ENCODE measurements around the gene RNU7-1.
"Not testable (repeated sequence)": the region's sequence is repeated elsewhere in the genome, so short reads cannot be mapped to it uniquely, and the experiment has no call there.

RNU7-1 gene

DNA sequence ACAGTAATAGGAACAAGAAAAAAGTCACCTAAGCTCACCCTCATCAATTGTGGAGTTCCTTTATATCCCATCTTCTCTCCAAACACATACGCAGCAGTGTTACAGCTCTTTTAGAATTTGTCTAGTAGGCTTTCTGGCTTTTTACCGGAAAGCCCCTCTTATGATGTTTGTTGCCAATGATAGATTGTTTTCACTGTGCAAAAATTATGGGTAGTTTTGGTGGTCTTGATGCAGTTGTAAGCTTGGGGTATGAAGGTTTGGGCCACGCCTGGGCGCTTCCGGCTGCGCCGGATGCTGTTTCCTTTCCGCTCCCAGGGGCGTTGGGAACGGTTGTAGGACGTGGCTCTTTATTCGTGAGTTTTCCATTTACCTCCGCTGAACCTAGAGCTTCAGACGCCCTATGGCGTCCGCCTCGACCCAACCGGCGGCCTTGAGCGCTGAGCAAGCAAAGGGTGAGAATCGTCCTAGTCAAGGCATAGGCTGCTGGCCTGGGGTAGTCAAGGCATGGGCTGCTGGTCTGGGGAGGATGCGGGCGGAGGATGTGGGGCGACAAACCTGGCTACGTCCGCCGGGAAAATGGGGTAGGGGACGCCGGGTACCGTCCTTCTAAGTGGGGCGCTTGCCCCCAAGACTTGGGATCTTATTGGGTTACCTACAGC, at the start of gene RNU7-1, which contains the start of gene C12orf57:
TSS of gene RNU7-1 (plus strand) at position 95 of the 659 bp plus-strand sequence.
TSS of gene C12orf57 (plus strand) at position 301 of the 659 bp plus-strand sequence. CDS start at position 401, 100 bp downstream.
- DNase-seq: peak; percentile 91

DNA sequence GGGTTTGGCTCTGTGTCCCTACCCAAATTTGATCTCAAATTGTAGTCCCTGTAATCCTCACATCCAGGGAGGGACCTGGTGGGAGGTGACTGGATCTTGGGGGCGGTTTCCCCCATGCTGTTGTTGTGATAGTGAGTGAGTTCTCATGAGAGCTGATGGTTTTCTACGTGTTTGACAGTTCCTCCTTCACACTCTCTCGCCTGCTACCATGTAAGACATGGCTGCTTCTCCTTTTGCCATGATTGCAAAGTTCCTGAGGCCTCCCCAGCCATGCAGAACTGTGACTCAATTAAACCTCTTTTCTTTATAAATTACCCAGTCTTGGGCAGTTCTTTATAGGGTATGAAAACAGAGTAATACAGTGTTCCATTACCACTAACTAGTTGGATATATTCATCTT, 49.3 kb upstream of the RNU7-1 start:
- DNase-seq: no peak

DNA sequence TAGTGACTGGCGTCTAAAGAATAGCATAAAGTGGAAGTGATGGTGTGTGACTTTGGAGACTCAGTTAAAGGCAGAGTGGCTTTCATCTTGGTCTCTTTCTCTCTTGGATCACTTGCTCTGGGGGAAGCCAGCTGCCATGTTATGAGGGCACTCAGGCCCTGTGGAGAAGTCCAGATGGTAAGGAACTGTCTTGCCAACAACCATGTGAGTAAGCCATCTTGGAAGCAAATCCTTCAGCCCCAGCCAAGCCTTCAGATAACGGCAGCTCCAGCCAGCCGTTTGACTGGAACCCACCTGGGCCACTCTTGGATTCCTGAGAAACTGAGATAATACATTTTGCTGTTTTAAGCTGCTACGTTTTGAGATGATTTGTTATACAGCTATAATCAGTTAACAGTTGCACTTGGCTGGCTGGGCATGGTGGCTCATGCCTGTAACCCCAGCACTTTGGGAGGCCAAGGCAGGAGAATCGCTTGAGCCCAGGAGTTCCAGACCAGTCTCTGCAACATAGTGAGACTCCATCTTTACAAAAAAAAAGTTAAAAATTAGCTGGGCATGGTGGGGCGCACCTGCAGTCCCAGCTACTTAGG, 46.7 kb upstream of the RNU7-1 start:
- DNase-seq: no peak

DNA sequence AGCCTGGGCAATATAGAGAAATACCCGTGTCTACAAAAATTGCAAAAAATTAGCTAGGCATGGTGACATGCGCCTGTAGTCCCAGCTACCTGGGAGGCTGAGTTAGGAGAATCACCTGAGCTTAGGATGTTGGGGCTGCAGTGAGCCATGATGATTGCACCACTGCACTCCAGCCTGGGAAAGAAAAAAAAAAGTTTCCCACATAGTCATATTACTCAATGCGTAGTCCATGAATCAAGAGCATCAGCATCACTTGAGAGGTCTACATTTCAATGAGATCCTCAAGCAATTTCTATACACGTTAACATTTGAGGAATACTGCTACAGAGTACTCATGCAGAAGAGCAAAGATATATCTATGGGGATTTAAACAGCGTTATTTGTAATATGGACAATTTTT, 44.2 kb upstream of the RNU7-1 start:
- DNase-seq: no peak

DNA sequence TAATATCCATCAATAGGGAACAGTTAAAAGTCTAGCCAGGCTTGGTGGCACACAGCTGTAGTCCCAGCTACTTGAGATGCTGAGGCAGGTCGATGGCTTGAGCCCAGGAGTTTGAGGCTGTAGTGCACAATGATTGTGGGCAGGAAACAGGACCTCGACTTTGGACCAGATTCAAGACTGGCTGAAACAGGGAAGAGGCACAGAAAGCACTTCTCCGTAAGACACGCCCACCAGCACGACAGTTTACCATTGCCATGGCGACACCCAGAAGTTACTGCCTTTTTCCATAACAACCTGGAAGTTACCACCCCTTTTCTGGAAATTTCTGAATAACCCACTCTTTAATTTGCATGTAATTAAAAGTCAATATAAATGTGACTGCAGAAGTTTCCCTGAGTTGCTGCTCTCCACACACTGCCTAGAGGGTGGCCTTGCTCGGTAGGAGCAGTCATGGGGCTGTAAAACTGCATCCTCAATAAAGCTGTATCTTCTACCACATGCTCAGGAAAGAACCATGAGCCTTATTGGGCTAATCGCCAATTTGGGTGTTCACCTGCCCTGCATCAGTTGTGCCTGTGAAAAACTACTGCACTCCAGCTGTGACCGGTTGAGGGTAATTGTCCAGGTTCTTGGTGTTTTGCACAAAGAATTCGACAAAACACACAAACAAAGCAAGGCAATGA, 43.6 kb upstream of the RNU7-1 start:
- no peak for DNase-seq

DNA sequence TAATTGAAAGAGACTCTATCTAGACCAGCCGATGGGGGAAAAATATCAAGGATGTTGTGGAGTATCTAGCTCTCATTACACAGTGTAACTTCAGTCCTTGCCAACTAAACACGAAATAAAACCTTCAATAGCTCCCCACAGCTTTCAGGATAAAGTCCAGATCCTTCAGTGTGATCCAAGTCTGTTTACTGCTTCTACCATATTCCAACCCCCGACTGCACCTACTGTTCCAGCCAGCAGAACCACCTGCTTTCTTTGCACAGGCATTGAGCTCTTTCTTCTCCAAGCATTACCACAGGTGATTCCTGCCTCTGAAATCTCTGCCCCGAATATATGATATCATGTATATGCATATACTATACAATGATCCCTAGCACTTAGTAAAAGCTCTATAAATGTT, 41.2 kb upstream of the RNU7-1 start:
- DNase-seq: no peak

DNA sequence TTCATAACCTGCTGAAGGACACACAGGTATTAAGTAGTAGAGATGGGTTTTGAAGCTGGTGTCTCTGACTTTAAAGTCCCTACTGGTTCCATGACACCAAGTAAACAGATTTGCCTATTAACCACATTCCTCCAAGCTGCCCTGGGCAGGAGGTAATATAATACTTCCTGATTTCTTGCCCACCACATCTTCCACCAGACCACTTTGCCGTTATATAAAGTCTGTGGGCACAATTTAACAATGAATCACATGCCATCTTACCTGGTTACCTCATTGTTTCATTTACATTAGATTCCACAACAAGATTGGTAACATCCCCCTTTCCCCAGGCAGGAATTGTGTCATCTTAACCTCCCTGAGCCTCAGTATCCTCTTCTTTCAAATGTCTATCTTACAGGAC, 39.9 kb upstream of the RNU7-1 start:
- no peak for DNase-seq

DNA sequence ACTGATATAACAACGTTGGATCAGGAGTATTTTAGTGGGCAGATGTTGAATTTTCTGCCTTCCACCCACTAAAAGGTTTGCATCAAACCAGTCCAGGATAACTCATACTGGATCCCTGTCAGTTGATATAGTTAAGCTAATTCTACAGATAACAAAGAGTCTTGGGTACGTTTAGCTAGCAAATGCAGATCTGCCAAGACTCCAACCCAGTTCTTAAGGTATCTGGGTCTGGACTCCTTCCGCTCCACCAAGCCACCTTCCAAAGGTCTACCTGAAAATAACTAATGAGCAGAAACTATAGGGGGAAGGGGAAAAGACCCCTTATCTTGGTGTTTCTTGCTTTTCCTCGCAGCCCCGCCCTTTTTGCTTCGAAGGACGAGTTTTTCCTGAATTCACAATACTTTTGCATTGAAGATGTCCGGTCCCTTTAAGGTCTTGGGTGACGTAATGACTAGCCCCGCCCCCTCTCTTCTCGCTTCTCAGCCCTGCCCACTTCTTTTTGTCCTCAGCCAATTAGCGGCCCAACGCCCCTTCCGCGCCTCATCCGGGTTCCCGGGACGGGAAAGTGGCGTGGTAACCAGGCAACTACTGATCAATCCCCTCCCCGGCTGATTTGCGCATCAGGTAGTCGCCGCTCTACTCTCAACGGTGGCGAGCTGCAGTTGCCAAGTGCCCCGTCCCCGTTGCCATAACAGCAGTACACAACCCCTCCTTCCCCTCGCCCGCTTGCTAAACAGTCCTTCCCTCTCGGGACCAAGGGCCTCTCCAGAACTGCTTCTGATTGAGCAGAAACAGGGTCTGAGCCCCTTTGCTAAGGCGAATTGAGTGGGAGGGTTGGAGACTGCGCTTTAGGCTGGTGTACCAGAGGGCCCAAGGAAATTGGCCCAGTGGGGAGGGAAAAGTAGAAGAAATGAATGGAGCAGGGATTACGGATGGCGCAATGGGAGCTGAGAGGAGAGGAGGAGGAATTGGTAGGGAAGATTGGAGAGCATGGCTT, 39.0 kb upstream of the RNU7-1 start, which contains the start of gene LRRC23:
TSS of gene LRRC23 (plus strand) at position 543 of the 997 bp plus-strand sequence. CDS start 812 bp downstream, outside the sequence.
- DNase-seq: peak; percentile 97

DNA sequence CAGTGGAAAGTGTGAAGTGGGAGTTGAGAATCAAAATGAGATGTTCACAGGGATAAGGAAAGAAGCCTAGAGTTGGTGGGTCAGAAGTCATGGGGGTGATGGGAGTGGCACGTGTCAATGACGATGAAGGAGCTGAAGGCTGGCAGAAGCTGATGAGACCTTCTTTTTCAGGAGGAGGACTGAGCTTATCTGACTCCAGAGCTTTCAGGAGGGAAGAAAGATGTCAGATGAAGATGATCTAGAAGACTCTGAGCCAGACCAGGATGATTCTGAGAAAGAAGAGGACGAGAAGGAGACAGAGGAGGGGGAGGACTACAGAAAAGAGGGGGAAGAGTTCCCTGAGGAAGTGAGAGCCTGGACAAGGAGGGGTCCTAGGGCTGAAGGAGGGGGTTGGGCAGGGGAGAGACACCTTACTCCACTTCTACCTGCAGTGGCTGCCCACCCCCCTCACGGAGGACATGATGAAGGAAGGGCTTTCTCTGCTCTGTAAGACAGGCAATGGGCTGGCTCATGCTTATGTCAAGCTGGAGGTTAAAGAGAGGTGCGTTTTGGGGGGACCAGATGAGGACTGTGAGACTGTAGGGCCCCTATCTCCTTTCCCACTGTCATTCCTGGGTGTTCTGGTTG, 38.1 kb upstream of the RNU7-1 start:
- DNase-seq: no peak

DNA sequence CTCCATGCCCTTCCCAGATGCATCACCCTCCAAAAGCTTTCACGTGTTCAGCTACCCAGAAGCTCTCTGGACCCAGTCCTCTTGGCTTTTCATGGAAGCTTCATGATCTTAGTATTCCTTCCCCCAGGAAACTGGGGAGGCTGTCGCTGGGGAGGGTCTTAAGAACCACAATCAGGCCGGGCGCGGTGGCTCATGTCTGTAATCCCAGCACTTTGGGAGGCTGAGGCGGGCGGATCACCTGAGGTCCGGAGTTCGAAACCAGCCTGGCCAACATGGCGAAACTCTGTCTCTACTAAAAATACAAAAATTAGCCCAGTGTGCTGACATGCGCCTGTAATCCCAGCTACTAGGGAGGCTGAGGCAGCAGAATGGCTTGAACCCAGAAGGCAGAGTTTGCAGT, 35.5 kb upstream of the RNU7-1 start:
- DNase-seq: not testable (repeated sequence)

DNA sequence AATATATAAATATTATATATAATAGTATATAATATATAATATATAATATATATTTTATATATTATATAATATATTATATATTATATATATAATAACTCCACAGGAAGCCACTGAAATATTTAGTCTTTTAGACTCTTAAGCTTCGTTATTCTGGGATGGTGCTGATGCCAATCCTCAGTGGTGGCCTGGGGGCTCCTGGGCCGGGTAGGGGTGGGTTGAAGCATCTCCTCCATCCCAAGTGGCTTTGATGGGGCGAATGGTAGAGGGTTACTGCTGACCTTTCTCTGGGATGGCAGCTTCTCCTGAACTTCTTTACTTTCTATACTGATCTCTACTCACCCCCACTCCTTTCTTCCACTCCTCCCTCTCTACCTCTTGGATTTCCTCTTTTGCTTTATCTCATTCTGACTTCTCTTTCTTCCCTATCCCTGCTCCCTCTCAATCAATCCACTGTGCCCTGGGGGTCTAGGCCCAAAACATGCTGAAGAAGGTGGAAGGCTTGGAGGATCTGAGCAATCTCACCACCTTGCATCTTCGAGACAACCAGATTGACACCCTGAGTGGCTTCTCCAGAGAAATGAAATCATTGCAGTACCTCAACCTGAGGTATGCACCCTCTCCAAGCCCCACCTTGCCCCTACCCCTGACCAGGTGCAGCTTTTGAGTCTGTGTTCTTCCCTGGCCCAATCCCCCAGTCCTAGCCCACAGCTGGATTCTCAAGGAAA, 34.0 kb upstream of the RNU7-1 start:
- DNase-seq: no peak

DNA sequence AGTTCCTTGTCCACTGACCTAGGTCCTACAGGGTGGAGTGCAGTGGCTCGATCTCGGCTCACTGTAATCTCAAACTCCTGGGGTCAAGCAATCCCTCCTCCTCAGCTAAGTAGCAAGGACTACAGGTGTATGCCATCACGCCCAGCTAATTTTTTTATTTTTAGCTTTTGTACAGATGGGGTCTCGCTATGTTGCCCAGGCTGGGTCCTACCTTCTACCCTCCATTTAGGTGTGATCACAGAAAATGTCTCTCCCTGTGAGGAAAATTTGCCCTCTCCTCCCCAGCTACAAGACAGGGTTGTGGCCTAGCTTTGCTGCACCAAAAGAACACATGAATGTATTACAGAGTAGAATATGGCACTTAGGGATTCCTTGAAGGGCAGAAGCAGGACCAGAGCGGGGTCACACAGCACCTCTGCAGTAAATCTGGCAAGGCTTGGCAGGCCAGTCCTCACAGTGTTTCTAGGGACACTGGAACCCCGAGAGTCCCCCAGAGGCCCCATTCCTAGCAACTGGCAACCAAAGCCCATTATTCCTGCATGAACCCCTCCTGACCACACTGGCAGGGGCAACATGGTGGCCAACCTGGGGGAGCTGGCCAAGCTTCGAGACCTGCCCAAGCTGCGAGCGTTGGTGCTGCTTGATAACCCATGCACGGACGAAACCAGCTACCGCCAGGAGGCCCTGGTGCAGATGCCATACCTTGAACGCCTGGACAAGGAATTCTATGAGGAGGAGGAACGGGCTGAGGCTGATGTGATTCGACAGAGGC, 31.3 kb upstream of the RNU7-1 start:
- DNase-seq: no peak

DNA sequence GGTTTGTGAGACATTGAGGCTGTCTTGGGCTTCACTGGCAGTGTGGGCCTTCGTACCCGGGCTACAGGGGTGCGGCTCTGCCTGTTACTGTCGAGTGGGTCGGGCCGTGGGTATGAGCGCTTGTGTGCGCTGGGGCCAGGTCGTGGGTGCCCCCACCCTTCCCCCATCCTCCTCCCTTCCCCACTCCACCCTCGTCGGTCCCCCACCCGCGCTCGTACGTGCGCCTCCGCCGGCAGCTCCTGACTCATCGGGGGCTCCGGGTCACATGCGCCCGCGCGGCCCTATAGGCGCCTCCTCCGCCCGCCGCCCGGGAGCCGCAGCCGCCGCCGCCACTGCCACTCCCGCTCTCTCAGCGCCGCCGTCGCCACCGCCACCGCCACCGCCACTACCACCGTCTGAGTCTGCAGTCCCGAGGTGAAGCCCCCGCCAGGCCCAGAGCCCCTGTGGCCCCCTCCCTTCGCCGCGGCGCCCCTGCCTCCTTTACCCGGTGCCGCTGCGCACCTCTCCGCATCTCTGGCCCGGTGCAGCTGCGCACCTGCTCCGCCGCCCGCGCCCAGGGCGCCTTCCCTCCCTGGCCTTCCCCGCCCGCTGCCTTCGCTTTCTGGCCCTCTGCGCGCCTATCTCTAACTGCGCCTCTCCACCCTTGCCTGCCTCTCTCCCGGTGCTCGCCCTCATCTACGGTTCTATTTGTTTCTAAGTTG, 29.2 kb upstream of the RNU7-1 start, which contains the start of gene ENO2:
TSS of gene ENO2 (plus strand) at position 335 of the 701 bp plus-strand sequence. CDS start 1,253 bp downstream, outside the sequence.
- peak; percentile 89 for DNase-seq

DNA sequence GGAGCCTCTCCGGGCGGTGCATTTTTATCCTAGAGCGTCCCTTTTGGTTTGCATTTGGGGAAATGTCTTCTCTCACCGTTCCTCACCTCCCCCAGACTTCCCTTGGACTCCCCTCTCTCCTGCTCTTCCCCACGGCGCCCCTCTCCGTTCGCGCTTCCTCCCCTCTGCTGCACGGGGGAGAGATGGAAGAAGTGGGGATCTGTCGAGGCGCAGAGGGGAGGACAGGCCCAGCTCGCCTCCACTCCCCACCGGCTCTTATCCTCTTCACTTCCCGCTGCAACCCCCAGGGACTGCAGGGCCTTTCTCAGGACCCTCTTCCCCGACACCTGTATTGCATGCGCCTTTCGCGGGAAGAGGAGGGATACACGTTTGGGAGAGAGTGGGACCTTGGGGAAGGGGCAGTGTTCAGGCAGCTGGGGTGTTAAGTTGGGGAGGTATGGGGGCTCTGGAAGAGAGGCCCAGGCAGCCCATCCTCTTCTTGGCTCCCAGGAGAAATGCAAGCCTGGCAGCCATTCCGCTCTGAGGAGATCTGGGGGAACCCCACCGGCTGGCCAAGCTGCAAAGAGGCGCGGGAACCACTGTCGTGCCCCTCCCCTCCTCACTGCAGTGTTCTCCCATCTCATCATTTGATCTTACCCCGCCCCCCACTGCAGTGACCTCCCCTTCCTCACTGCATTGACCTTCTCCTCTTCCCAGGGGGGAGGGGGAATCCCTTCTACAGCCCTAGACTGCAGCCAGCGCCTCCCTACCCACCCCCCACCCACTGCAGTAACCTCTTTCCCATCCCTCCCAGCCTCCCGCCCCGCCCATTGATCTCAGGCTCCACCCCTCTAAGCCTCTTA, 28.4 kb upstream of the RNU7-1 start:
- DNase-seq: no peak

DNA sequence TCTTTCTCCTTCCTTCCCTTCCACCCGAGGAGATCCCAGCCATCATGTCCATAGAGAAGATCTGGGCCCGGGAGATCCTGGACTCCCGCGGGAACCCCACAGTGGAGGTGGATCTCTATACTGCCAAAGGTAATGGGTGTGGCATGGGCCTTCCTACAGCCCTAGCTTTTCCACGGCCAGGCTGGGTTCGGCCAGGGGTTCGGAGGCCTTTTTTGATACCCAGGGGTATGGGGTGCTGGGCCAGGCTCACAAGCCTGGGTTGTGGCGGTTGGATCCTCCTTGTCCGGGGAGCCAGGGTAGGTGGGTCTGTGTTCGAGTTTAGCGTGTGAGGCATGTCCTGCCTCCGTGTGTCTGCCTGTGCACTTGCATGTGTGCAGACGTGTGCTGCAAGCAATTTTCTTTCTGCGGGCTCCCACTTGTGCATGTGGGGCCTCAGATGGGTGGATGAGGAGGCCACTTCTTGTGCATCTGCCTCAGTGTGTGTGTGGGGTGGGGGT, 27.8 kb upstream of the RNU7-1 start:
- no peak for DNase-seq

DNA sequence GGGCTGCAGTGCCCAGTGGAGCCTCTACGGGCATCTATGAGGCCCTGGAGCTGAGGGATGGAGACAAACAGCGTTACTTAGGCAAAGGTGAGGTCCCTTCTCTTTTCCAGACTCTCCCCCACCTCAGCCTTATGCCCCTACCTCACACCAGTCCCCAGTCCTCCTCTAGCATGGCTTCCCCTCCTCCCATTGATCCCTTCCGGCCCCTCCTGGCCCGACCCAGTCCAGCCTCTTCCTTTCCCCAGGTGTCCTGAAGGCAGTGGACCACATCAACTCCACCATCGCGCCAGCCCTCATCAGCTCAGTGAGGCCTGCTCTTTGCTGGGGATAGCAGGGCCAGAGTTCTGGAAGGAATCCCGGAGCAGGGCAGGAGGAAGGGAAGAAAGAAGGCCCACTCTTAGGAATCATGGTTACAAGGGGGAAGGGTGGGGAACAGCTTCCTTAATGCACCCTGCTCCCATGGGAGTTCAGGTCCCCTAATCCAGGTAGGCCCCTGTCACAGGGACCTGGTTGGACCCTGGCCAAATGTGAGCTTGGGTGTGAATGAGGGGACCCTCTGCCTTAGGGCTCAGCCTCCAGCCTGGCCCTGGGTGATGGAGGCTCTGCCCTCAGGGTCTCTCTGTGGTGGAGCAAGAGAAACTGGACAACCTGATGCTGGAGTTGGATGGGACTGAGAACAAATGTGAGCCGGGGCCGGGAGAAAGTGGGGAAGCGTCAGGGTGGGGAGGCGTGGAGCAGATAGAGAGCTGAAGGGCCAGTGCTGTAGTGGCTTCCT, 27.0 kb upstream of the RNU7-1 start:
- no peak for DNase-seq

DNA sequence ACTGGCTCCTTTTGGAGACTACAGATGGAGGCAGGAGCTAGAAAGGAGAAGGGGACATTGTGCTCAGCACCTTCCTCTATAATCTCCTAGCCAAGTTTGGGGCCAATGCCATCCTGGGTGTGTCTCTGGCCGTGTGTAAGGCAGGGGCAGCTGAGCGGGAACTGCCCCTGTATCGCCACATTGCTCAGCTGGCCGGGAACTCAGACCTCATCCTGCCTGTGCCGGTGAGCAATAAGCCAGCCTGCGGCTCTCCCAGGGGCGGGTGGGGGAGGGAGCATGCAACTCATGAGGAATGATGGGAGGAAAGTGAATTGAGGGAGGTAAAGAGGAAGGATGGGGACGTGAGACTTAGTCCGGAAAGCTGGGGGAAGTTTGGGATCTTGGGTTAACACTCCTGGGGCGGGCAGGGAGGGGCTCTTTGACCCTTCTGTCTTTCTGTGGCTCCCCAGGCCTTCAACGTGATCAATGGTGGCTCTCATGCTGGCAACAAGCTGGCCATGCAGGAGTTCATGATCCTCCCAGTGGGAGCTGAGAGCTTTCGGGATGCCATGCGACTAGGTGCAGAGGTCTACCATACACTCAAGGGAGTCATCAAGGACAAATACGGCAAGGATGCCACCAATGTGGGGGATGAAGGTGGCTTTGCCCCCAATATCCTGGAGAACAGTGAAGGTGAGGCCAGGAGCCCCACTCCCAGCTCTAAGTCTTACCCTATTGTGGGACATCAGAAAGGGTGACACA, 26.0 kb upstream of the RNU7-1 start:
- DNase-seq: no peak

Measured in activated CD8-positive, alpha-beta memory T cell treated with anti-CD3 and anti-CD28 coated beads, Interleukin-2, amount 50 U/mL, for 48 hours (primary cell).